MM.1S (cell line): ENCODE measurements around the gene DBN1.

Experiments
- DNase-seq: peaks from one replicate; pipeline ENCODE4 v3.0.0-alpha.2; 2015
- H2AFZ ChIP-seq: fragments of 300-600 bp; sonication (generic); 2 replicates; pipeline ENCODE4 v1.6.0; 2016; ENCODE audit warnings: antibody characterized with exemption, low read length
- H3F3A ChIP-seq: fragments of 300-600 bp; sonication (generic); 2 replicates; pipeline ENCODE4 v1.6.1; 2016; ENCODE audit warnings: mild to moderate bottlenecking, antibody characterized with exemption, low read length, moderate library complexity, mixed read lengths; ENCODE audit not compliant: insufficient read depth
- H3K27ac ChIP-seq: fragments of 300-600 bp; sonication (generic); 2 replicates; pipeline ENCODE4 v1.5.1; 2016; ENCODE audit warnings: mild to moderate bottlenecking, low read length
- H3K27me3 ChIP-seq: fragments of 300-600 bp; sonication (generic); replicated peaks from 2 replicates; pipeline ENCODE4 v1.6.0; 2016; ENCODE audit warnings: low read length; ENCODE audit not compliant: insufficient read depth
- H3K36me3 ChIP-seq: fragments of 300-600 bp; sonication (generic); replicated peaks from 2 replicates; pipeline ENCODE4 v1.6.1; 2016; ENCODE audit warnings: mild to moderate bottlenecking, low read length, mixed read lengths; ENCODE audit not compliant: insufficient read depth
- H3K4me1 ChIP-seq: fragments of 300-600 bp; sonication (generic); 2 replicates; pipeline ENCODE4 v1.6.1; 2016; ENCODE audit warnings: low read length, mixed read lengths
- H3K4me2 ChIP-seq: fragments of 300-600 bp; sonication (generic); 2 replicates; pipeline ENCODE4 v1.6.0; 2016; ENCODE audit warnings: low read depth, low read length
- H3K4me3 ChIP-seq: fragments of 300-600 bp; sonication (generic); 2 replicates; pipeline ENCODE4 v1.5.1; 2016; ENCODE audit warnings: low read length, mixed read lengths
- H3K79me2 ChIP-seq: fragments of 300-600 bp; sonication (generic); 2 replicates; pipeline ENCODE4 v1.6.1; 2016; ENCODE audit warnings: mixed run types, low read length, mixed read lengths
- H3K9ac ChIP-seq: fragments of 300-600 bp; sonication (generic); 2 replicates; pipeline ENCODE4 v1.6.1; 2016; ENCODE audit warnings: low read length, mixed read lengths
- H3K9me2 ChIP-seq: fragments of 300-600 bp; sonication (generic); replicated peaks from 2 replicates; pipeline ENCODE4 v1.6.1; 2016; ENCODE audit warnings: mild to moderate bottlenecking, low read length, mixed read lengths; ENCODE audit not compliant: insufficient read depth
- H3K9me3 ChIP-seq: fragments of 300-600 bp; sonication (generic); replicated peaks from 2 replicates; pipeline ENCODE4 v1.6.1; 2016; ENCODE audit warnings: mild to moderate bottlenecking, low read length, mixed read lengths; ENCODE audit not compliant: insufficient read depth
- H4K20me1 ChIP-seq: fragments of 300-600 bp; sonication (generic); 2 replicates; pipeline ENCODE4 v1.6.1; 2016; ENCODE audit warnings: mild to moderate bottlenecking, low read length, moderate library complexity, mixed read lengths; ENCODE audit not compliant: insufficient read depth
- CTCF ChIP-seq: fragments of 300-600 bp; sonication (generic); IDR thresholded peaks from 2 replicates; pipeline ENCODE4 v1.5.1; 2016; ENCODE audit warnings: antibody characterized with exemption, low read length, mixed read lengths
- EZH2 ChIP-seq: fragments of 300-600 bp; sonication (generic); optimal IDR thresholded peaks from 2 replicates; pipeline ENCODE3; 2017; ENCODE audit warnings: low read depth, mild to moderate bottlenecking, antibody characterized with exemption, low read length, mixed read lengths
- EZH2phosphoT487 ChIP-seq: fragments of 300-600 bp; sonication (generic); IDR thresholded peaks from 2 replicates; pipeline ENCODE4 v1.6.1; 2018; ENCODE audit warnings: antibody characterized with exemption, low read length

The DBN1 gene

GRCh38 chr5:177494346-177495195 lies 21.1 kb upstream of the DBN1 start:
- Histone ChIP-seq H3K9me3 (no peaks in the 10 kb centered on the region), H4K20me1 (no peaks in the 10 kb centered on the region), H3K9me2 (no peaks in the 10 kb centered on the region), H3K36me3 (no peaks in the 10 kb centered on the region), H3K9ac (no peak overlapping the region), H3K4me1 (peaks cover 11% of the 10 kb centered on the region), H3K4me3 (no peak overlapping the region), H3K4me2 (no peak overlapping the region), H3K27me3 (peaks cover 19% of the 10 kb centered on the region), H3K27ac (no peak overlapping the region), H3K79me2 (no peaks in the 10 kb centered on the region), H2AFZ (no peak overlapping the region), H3F3A (peaks cover 6% of the 10 kb centered on the region)
- no peak for TF ChIP-seq EZH2
- no peak for DNase-seq

DNA sequence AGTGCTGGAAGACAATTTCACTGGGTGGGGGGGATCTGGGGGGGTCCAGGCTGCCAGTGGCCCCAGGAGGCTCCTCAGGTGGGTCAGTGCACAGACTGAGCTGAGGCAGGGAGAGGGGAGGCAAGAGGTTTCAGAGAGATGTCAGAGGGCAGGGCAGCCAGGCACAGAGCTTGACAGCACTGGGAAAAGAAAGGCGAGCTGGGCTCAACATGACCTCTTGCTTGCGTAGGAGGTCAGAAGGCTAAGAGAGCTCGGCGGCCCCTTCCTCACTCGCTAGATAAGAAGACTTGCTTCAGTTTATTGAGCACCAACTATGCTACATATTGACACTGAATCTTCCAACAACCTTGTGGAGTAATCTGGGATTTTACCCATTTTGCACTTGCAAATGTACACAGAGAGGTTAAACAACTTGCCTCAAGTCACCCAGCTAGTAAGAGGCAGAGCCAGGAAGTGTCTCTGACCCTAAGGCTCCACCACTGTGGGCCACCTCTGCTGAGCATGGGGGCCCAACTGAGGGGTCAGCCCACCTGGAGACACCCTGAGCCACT lies 20.4 kb upstream of the DBN1 start:
- Histone ChIP-seq H3K79me2 (no peaks in the 10 kb centered on the region), H2AFZ (no peak overlapping the region), H4K20me1 (no peaks in the 10 kb centered on the region), H3K36me3 (no peaks in the 10 kb centered on the region), H3F3A (peaks cover 6% of the 10 kb centered on the region), H3K4me1 (peaks cover 16% of the 10 kb centered on the region), H3K27ac (no peak overlapping the region), H3K27me3 (peaks cover 12% of the 10 kb centered on the region), H3K9me2 (no peaks in the 10 kb centered on the region), H3K4me3 (no peak overlapping the region), H3K4me2 (no peak overlapping the region), H3K9ac (no peak overlapping the region), H3K9me3 (no peaks in the 10 kb centered on the region)
- TF ChIP-seq EZH2 = no peak
- TF ChIP-seq EZH2phosphoT487 = no peak
- TF ChIP-seq CTCF = no peak
- DNase-seq = no peak

- DNase-seq = no peak
- no peaks in the 10 kb centered on the region for H3K9me3 ChIP-seq
- no peak overlapping the region for H3K27ac ChIP-seq
- H3K79me2 ChIP-seq = no peaks in the 10 kb centered on the region
- H2AFZ ChIP-seq = no peak overlapping the region
- H3F3A ChIP-seq = peaks cover 6% of the 10 kb centered on the region
- H4K20me1 ChIP-seq = no peaks in the 10 kb centered on the region
- H3K27me3 ChIP-seq = peaks cover 2% of the 10 kb centered on the region; the same call in 1 of the 2 replicates
- TF ChIP-seq EZH2 (no peak), EZH2phosphoT487 (no peak), CTCF (no peak)
- H3K9me2 ChIP-seq = no peaks in the 10 kb centered on the region
- H3K4me1 ChIP-seq = peaks cover 13% of the 10 kb centered on the region
- no peak overlapping the region for H3K9ac ChIP-seq
- no peak overlapping the region for H3K4me2 ChIP-seq
- no peaks in the 10 kb centered on the region for H3K36me3 ChIP-seq
- H3K4me3 ChIP-seq = no peak overlapping the region
Observed at GRCh38 chr5:177492841-177493240, 19.4 kb upstream of the DBN1 start.
